ENCODE results near the gene GYS1.

The GYS1 gene

DNA sequence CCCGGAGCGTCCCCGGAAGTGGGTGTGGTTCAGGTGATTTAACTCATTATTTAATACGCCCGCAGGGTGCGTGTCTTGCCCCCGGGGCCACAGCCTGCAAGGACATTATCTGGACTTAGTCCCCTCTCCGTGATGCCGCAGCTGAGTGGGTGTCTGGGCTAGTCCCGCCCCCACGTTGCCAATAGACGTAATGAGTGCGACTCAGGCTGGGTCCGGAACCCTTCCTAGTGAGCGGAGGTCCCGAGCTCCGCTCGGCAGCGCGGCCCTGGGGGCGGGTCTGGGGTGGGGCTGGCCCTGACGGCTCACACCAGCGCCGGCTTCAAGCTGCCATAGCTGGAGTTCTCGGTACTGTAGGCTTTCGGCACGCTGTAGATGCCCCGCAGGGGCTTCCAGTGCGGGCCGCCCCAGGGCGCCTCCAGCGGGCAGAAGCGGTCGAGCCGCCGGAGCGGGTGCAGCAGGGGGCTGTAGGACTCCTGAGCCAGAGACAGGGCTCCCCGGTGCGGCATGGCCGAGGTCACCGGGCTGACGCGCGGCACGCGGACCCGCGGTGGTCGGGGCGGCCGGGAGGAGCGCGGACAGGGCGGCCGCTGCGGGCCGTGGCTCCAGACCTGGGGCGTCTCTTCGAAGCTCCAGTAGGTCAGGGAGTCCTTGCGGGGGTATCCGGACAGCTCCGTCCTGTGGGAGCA lies 24.7 kb upstream of the GYS1 start:
- peak; percentile 59 for DNase-seq

DNA sequence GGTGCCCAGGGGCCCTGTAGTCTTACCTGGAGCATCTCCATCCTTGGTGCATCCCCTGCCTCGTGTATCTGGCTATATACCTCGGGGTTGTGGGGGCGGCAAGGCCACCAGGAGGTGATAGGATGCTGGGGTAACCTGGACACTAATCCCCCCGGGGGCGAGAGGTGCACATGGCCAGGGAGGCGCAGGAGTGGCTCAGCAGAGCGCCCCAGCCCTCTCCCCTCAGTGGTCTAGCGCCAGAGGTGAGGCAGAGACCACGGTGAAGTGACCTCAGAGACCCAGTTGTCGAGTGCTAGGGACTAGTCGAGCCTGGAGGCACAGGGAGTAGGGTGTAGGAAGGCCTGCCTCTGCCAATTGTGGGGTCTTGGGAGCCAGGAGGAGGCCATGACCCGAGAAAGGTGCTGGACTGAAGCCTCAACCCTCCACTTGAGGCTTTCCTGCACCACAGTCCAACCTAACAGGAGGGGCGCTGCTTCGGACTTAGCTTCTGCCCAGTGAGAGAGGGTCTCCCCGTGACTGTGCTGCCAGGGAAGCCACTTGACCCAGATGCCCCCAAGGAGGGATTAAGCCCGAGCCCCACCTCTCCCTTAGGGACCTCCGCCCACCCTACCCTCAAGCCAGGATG lies 24.0 kb upstream of the GYS1 start, which contains the start of gene LHB:
TSS of gene LHB (minus strand) at position 51 of the 625 bp plus-strand sequence. CDS start at position 41, 10 bp downstream.
- no peak for DNase-seq

DNA sequence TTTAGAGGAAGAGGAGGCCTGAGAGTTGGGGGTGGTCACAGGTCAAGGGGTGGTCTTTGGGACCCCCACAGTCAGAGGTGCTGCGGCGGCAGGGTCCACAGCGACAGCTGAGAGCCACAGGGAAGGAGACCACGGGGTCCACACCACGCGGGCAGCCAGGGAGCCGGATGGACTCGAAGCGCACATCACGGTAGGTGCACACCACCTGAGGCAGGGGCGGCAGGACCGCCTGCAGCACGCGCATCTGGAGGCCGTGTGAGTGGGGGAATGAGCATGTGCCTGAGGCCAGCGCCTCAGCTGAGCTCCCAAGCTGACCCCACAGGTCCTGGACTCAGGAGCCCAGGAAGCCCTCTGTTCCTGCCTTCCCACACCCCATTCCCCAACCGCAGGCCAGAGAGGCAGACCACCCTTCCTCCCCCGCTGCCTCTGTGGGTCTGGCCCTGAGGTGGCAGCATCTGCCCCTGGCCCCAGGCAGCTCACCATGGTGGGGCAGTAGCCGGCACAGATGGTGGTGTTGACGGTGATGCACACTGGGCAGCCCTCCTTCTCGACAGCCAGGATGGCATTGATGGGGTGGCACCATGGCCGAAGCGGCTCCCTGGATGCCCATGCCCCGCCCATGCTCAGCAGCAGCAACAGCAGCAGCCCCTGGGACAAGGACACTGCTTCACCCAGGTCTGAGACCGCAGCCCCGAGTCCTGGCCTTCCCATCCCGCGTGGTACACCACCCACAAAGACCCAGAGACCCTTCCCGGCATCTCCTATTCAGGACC lies 23.1 kb upstream of the GYS1 start:
- DNase-seq, result no peak

DNA sequence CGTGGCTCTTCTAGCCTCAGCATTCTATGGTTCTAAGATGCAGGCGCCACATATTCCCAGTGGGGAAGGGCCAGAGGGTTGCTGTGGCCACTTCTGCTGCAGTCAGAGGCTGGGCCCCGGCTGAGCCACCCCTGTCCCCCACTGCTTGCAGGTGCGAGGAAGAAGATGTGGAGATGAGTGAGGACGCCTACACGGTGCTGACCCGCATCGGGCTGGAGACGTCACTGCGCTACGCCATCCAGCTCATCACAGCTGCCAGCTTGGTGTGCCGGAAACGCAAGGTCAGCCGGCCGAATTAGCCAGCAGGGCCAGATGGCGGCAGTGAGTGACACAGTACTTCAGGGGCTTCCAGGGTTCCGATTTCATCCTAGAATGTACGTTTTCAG lies 21.8 kb upstream of the GYS1 start:
- DNase-seq, result no peak

DNA sequence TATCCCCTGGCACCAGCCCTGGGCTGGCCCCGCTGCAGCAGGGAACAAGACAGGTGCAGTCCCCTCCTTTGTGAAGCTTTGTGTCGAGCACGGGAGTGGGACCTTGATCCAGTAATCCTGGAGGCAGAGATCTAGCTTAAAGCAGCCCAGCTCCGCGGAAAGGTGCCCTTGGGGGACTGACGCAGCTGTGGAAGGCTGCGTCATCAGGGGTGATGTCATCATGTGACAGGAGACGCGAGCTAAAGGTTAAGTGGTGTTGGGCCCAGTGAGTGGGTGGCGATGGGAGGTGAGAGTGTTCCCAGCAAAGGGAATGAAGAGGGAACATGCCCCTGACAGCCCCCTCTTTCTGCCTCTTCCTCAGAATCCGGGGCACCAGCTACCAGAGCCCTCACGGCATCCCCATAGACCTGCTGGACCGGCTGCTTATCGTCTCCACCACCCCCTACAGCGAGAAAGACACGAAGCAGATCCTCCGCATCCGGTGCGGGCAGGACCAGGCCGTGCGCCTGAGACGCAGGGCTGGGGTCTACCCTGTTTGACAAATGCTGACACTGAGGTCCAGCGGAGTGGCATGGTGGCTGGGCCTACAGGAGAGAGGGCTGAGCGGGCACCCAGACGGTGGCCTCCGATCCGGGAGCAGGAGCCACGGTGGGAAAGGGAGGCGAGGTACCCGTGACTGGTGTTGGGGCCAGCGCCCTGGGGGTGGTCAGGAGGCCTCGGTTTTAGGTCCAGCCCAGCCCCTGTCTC lies 21.2 kb upstream of the GYS1 start:
- DNase-seq, result no peak

DNA sequence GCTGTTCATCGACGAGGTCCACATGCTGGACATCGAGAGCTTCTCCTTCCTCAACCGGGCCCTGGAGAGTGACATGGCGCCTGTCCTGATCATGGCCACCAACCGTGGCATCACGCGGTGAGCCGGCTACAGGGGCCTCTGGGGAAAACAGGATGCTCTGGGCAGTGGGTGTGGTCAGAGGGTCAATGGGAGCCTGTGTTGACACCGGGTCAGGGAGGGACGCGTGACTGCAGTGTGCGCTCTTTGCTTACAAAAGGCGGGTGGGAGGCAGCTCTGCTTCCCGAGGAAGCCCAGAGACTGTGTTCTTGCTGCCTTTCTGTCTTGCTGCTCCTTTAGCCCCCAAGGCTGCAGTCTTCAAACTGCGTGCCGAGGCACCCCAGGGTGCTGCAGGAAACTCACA lies 18.1 kb upstream of the GYS1 start:
- DNase-seq, result no peak

DNA sequence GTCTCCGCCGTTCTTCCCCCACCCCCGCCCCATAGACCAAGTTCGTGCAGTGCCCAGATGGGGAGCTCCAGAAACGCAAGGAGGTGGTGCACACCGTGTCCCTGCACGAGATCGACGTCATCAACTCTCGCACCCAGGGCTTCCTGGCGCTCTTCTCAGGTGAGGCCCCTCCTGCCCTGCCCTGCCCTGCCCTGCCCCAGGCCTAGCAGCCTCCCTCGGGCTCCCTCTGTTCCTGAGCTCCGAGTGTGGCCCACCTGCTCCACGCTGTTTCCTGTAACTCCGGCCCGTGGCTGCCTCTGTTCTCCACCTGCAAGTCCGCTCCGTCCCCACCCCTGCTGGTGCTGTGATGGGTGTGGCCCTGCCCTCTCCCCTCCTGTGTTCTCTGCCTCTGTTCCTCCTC lies 17.3 kb upstream of the GYS1 start:
- no peak for DNase-seq

DNA sequence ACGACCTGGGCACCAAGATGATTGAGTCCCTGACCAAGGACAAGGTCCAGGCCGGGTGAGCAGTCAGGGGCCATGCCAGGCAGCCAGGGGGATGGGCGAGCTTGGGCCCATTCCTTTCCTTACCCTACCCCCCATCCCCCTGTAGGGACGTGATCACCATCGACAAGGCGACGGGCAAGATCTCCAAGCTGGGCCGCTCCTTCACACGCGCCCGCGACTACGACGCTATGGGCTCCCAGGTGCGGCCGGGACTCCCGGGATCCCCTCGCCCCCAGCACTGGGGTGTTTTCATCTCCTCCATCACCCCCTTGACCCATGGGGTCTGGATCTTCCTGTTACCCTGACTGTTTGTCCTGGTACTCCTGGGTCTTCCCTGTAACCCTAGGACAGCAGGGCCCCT lies 16.7 kb upstream of the GYS1 start:
- no peak for DNase-seq

DNA sequence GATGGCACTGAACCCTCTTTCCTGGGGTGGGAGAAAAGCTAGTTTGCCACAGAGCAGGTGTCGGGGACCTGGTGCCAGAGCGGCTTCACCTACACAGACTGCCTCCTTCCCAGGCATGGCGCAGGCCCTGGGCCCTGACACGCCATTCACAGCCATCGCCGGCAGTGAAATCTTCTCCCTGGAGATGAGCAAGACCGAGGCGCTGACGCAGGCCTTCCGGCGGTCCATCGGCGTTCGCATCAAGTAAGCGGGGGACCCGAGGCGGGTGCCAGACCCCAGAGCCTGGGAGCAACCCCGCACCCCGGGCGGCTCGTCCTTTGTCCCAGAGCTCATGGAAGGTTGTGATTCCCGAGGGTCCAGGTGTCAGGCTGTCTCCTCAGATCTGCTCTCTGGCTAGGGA lies 13.8 kb upstream of the GYS1 start:
- DNase-seq, result no peak

DNA sequence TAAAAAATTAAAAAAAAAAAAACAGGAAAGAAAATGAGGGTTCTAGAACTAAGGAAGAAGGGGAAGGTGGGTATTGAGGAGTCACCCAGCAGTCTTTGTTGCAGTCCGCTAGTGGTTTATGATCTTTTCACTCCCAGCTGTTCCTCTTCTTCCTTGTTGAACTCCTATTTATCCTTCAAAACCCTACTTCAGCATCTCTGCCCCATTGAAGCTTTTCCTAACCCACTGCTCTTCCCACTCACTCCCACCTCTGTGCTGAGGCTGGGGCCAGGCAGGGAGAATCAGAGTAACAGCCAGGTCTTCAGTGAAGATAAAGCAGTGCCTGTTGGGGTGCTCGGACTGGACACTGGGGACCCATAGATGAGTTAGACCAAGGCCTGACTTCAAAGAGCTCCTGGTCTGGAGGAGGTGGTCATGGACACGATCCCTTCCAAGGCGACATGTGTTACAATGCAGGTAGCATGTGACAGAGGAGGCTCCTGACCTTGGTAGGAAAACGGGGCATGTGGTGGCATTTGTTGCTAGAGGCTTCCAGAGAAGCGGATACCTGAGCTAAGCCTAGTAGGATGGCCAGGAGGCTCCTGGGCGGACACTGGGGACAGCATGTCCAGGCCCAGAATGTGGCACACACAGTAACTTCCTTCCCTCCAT lies 12.0 kb upstream of the GYS1 start:
- DNase-seq, result no peak

DNA sequence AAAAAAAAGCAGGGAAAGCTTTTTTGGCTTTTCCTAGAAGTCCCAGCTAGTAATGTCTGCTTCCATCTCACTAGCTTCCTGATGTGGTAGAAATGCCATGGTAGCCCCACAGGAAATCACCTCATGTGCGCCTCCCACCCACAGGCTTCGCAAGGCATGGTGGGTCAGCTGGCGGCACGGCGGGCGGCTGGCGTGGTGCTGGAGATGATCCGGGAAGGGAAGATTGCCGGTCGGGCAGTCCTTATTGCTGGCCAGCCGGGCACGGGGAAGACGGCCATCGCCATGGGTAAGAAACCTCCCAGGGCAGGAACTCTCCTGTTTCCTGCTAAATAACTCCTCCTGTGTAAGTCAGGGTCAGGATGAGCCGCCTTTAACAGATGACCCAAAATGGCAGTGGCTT lies 11.0 kb upstream of the GYS1 start:
- DNase-seq, result no peak

DNA sequence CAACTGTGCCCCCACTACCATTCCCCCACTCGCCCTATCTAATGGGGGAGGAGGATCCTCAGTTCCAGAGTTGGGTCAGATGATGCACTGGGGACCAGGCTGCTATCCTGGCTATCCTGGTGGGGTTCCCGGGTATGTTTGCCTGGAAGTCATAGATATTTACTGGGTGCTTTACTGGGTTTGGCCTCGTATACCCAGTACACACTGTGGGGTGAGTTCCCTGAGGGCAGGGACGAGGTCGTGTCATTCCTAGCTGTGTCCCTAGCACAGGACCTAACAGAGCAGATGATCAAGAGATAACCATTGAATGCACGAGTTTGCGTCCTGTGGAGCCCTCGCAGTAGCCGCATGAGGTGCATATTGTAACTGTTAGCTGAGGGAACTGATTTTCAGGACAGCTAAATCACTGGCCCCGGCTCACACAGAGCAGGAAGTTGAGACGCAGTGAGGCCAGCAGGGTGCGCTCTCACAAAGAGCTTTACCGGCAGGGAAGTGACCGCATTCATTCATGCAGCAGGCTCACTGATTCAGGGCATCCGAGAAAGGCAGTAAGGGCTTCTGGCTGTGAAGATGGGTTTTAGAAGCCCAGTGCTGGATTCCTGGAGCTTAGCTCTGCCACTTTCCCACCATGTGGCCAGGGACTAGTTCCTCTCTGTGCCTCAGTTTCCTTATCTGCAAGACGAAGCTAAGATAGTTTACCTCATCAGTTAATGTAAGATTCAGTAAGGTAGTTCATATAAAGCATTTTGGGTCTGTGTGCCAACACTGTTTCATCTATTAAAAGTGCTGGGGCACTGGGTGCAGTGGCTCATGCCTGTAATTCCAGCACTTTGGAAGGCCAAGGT lies 6.6 kb upstream of the GYS1 start:
- DNase-seq, result peak; percentile 60

DNA sequence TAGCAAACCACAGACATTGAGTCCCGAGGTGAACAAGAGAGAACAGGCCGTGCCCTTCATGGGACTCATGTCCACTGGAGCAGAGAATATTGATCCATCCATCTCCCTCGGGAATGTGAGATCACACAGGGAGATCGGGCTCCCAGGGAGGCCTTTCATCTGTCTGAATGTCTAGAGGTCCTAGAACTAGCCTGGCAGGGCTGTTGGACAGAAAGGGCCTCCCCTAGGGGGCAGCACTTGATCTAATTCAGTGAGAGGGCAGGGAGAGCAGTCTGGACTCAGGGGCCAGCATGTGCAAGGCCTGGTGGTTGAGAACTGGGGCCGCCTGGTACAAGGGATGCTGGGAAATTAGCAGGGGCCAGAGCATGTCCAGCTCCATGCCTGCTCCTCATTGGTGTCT lies 4.9 kb upstream of the GYS1 start:
- DNase-seq, result peak; percentile 34

DNA sequence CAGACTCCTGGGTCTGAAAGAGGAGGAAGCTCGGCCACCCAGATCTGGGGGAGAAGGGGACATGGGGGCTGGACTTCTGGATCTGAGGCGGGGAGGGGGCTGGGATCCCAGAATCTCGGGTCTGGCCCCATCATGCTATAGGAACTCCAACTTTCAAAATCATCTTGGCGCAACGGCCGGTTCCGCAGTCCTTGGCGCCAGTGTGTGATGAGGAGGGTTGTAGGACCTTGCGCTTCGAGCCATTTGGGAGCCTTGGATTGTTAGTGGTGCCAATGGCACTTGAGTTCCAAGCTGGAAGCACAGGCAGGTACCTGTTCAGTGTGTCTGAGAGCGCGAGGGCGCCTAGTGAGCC lies 902 bp upstream of the GYS1 start:
- no peak for DNase-seq

DNA sequence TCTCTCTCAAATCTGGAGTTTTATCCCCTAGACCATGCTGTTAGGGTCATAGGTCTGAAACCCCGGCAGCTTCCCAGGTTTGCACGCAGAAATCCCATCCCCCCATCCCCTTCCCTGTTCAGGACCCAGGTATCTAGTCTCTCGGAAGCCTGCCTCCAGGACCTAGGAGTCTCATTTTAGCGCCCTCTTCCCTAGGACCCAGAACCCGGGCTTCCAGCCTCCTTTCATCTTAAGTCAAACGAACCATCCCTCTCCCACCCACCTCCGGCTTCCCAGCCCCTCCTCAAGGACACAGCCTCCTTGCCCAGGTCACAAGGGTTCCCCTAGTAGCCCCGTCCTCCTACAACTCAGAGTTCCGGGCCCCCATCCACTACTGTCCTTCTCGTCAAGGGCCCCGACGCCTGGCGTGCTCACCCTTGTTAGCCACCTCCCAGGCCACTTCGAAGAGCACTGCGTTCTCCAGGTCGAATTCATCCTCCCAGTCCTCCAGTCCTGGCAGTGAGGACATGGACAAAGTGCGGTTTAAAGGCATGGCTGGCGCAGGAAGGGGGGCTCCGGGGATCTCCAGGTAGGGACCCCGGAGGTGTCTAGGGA lies 431 bp downstream of the GYS1 start:
- DNase-seq, result peak; percentile 11

DNA sequence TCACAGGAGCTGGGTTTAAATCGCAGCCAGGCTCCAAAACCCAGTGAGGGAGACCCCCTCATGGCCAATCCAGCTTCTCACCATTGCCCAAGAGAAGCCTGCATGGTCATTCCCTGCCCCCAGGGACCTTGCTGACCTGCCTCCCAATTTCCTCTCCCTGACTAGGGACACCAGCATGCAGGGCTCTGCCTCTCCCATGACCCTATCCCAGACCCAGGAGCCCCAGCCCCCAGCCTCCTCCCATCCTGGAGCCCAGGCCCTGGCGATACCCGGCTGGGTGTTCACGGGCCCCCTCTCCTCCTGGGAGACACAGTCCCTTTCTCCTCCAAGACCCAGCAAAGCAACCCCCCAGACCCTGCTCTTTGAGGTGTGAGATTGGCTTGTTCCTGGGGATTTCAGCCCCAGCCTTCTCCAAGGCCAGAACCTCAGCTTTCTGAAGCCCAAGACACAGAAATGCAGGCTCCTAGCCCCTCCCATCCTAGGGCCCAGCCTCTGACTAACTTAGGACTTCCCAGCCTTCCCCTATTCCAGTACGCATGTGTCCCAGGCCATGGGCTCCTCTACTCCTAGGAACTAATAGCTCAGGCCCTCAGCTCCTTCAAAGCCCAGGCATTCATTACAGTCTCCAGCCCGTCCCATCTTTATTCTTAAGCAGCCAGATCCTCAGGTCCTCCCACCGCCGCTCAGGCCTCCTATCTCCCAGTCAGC lies 1.1 kb downstream of the GYS1 start:
- no peak for DNase-seq

DNA sequence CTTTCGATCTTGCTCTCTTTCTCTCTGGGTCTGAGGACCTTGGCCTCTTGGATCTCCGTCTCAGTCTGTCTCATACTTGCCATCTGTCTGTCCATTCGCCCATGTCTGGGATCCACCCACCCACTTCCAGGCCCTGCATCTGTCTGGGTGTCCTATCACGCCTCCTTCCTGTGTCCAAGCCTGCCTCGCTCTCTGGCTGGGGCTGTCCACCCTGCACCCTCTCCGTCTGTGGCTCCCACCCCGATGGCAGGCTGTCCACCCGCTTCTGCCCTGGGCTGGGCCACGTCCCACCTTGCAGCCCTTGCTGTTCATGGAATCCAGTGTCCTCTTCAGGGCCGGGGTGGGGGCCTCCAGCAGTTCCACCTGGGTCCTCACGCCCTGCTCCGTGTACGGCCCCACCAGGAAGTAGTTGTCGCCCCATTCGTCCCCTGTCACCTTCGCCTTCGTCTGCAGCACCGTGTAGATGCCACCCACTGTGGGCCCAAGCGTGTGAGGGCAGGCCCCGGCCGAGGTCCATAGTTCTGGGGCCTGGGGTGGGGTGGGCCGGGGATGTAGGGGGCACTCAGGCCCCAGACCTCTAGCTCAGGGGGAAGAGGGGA lies 2.0 kb downstream of the GYS1 start:
- DNase-seq, result no peak

DNA sequence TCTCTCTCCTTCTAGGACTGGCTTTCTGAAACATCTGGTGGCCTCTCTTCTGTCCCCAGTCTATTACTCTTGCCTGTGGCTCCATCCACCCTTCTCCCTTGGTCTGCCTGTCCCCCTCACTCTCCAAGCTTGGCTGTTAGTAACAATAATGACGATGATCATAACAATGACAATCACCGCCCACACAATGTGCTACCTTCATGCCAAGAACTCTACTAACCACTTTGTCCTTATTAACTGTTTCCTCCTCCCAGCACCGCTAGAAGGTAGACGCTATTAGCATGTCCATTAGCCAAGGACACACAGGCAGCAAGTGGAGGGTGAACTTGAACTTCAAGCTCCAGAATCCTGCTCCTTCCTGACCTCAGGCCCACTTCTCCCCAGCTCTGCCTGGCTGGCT lies 2.7 kb downstream of the GYS1 start:
- DNase-seq, result no peak

DNA sequence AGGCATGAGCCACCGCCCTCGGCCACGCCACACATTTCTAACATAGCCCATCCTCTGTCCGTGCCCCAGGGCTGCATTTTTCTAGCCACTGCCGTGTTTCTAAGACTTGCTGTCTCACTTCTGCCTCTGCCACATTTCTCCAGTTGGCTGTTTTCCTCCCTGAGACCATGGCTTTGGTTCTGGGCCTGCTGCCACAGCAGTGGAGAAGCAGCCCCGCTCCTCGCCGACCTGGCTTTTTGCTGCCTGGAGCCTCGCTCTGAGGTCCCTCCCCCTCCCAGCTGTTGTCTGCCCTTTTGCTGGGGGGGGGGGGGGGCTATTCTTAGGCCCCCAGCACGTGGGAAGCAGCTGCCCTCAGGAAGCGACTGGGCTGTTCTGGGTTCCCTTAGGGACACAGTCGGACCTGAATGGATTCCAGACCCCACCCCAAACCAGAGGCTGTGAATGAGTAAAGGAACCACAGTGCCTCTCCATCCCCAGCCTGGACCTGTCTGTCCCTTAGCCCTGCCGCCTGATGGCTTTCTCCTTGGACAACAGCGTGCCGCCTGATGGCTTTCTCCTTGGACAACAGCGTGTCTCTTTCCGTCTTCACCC lies 3.3 kb downstream of the GYS1 start:
- no peak for DNase-seq

DNA sequence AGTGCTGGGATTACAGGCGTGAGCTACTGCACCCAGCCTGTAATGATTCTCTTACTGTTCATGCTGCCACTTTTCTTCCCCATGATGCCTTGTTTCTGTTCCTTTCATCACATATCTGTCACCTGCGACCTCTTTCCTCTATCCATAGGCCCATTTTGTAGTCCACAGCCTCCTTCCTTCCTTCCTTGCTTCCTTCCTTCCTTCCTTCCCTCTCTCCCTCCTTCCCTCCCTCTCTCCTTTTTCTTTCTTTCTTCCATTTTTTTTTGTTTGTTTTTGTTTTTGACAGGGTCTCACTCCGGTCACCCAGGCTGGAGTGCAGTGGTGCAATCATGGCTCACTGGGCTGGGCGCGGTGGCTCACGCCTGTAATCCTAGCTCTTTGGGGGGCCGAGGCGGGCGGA lies 4.2 kb downstream of the GYS1 start:
- no peak for DNase-seq

Measured in effector CD4-positive, alpha-beta T cell (primary cell).